ENCODE results near the gene SOX6.

The SOX6 gene

GRCh38 chr11:15976433-15977045 lies 379.8 kb downstream of the SOX6 start:
- H3K27me3 ChIP-seq (ENCODE audit: insufficient read depth, low read length), result no peaks in the 10 kb centered on the region
- no peaks in the 10 kb centered on the region for H3K79me2 ChIP-seq (ENCODE audit: insufficient read depth, low read length)
- no peaks in the 10 kb centered on the region for H3K4me1 ChIP-seq (ENCODE audit: insufficient read depth, low read length, severe bottlenecking)
- H3K27ac ChIP-seq (ENCODE audit: low read depth, low read length, poor library complexity, severe bottlenecking), result no peak overlapping the region
- no peaks in the 10 kb centered on the region for H3K9me2 ChIP-seq (ENCODE audit: low read depth, low read length)
- no peak overlapping the region for H3K9ac ChIP-seq (ENCODE audit: low read length)
- H3K4me3 ChIP-seq (ENCODE audit: low read depth, low read length, poor library complexity, severe bottlenecking), result no peak overlapping the region
- no peak for TF ChIP-seq EZH2 (IDR thresholded peaks at IDR 0.05; ENCODE audit: borderline replicate concordance, low read length)
- TF ChIP-seq CTCF (IDR thresholded peaks at IDR 0.05; ENCODE audit: low read length), result no peak
- H3K4me2 ChIP-seq (ENCODE audit: low read length), result no peak overlapping the region
- no peaks in the 10 kb centered on the region for H4K20me1 ChIP-seq (ENCODE audit: insufficient read depth, low read length)
- H3K9me3 ChIP-seq (ENCODE audit: low read length), result no peaks in the 10 kb centered on the region
- no peaks in the 10 kb centered on the region for H3F3A ChIP-seq (ENCODE audit: insufficient read depth, low read length)
- no peak overlapping the region for H2AFZ ChIP-seq (ENCODE audit: low read length)
- H3K36me3 ChIP-seq (ENCODE audit: insufficient read depth, low read length), result no peaks in the 10 kb centered on the region

- Histone ChIP-seq H3K79me2 (ENCODE audit: insufficient read depth, low read length) (no peaks in the 10 kb centered on the region), H3K9ac (ENCODE audit: low read length) (no peak overlapping the region), H3K27me3 (ENCODE audit: insufficient read depth, low read length) (no peaks in the 10 kb centered on the region), H2AFZ (ENCODE audit: low read length) (no peak overlapping the region), H3K9me2 (ENCODE audit: low read depth, low read length) (no peaks in the 10 kb centered on the region), H3F3A (ENCODE audit: insufficient read depth, low read length) (no peaks in the 10 kb centered on the region), H3K4me3 (ENCODE audit: low read depth, low read length, poor library complexity, severe bottlenecking) (no peak overlapping the region), H3K4me1 (ENCODE audit: insufficient read depth, low read length, severe bottlenecking) (no peaks in the 10 kb centered on the region), H3K27ac (ENCODE audit: low read depth, low read length, poor library complexity, severe bottlenecking) (no peak overlapping the region), H3K4me2 (ENCODE audit: low read length) (no peak overlapping the region), H3K36me3 (ENCODE audit: insufficient read depth, low read length) (no peaks in the 10 kb centered on the region), H4K20me1 (ENCODE audit: insufficient read depth, low read length) (no peaks in the 10 kb centered on the region), H3K9me3 (ENCODE audit: low read length) (no peaks in the 10 kb centered on the region)
- TF ChIP-seq EZH2 (IDR thresholded peaks at IDR 0.05; ENCODE audit: borderline replicate concordance, low read length) (no peak), CTCF (IDR thresholded peaks at IDR 0.05; ENCODE audit: low read length) (no peak)
These were observed 380.6 kb downstream of the SOX6 start for GRCh38 chr11:15975742-15976141.

GRCh38 chr11:15972838-15973237 lies 383.5 kb downstream of the SOX6 start:
- no peak for TF ChIP-seq EZH2 (IDR thresholded peaks at IDR 0.05; ENCODE audit: borderline replicate concordance, low read length)
- TF ChIP-seq CTCF (IDR thresholded peaks at IDR 0.05; ENCODE audit: low read length), result no peak
- Histone ChIP-seq H3K4me2 (ENCODE audit: low read length) (no peak overlapping the region), H3K9me3 (ENCODE audit: low read length) (no peaks in the 10 kb centered on the region), H3K27ac (ENCODE audit: low read depth, low read length, poor library complexity, severe bottlenecking) (no peak overlapping the region), H3K36me3 (ENCODE audit: insufficient read depth, low read length) (no peaks in the 10 kb centered on the region), H3K79me2 (ENCODE audit: insufficient read depth, low read length) (no peaks in the 10 kb centered on the region), H2AFZ (ENCODE audit: low read length) (no peak overlapping the region), H3K4me3 (ENCODE audit: low read depth, low read length, poor library complexity, severe bottlenecking) (no peak overlapping the region), H3K9me2 (ENCODE audit: low read depth, low read length) (no peaks in the 10 kb centered on the region), H3K9ac (ENCODE audit: low read length) (no peak overlapping the region), H3F3A (ENCODE audit: insufficient read depth, low read length) (no peaks in the 10 kb centered on the region), H4K20me1 (ENCODE audit: insufficient read depth, low read length) (no peaks in the 10 kb centered on the region), H3K27me3 (ENCODE audit: insufficient read depth, low read length) (no peaks in the 10 kb centered on the region), H3K4me1 (ENCODE audit: insufficient read depth, low read length, severe bottlenecking) (no peaks in the 10 kb centered on the region)
